DMS53 treated with DMSO at 0.1 percent for 48 hours (cell line): ENCODE results near the gene ATN1.

ENCODE experiments used
- DNase-seq: peaks from one replicate; lab custom pipeline; 2025; ENCODE audit not compliant: unreplicated experiment; lab: John Stamatoyannopoulos, UW

The ATN1 gene

DNA sequence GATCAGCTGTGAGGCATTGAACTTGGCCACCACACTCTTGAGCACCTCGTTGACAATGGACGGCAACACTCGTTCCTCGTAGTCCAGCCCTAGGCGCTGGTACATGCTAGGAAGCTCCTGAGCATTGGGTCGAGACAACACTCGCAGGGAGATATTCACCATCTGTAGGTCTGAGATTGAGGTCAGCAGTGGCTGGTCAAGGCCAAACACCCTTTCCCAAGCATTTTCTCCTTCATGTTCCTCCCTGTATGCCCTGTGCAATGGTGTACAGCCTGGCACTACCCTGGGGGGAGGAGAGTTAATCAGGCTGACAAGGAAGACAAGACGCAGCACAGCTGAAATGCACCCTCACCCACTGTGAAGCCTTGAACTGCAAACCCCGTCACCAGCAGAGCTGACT lies 40.7 kb downstream of the ATN1 start:
- DNase-seq: no peak

DNA sequence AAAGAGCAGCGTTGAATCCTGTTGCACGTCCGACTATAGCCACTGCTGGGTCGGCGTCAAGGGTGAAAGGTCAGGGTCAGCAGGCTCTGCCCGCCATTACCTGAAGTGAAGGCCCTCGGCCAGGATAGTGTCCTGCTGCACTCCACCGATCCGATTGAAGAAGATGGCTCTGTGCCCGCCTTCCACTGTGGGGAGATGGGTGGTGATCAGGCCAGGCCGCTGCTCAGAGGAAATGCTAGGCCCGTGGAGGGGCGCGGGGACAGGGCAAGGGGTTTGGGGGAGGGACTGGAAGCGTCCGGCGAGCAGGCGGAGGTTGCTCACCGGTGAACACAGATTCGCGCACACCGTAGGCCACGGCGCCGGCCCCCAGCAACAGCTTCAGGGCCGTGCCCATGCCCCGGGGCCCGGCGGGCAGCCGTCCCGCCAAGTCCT lies 42.4 kb downstream of the ATN1 start:
- no peak for DNase-seq

DNA sequence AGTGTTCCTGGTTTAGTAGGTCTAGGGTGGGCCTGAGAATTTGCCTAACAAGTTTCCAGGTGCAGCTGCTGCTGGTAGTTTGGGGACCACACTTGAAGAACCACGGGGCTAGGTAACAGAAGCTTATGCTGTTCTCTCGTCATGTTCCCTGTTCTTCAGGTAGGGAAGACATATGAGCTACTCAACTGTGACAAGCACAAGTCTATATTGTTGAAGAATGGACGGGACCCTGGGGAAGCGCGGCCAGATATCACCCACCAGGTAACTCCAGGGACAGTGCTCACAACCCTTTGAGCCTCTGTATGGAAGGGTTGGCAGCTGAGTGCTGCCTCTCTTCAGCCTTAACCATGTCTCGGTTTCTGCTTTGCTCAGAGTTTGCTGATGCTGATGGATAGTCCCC lies 46.4 kb downstream of the ATN1 start:
- no peak for DNase-seq

DNA sequence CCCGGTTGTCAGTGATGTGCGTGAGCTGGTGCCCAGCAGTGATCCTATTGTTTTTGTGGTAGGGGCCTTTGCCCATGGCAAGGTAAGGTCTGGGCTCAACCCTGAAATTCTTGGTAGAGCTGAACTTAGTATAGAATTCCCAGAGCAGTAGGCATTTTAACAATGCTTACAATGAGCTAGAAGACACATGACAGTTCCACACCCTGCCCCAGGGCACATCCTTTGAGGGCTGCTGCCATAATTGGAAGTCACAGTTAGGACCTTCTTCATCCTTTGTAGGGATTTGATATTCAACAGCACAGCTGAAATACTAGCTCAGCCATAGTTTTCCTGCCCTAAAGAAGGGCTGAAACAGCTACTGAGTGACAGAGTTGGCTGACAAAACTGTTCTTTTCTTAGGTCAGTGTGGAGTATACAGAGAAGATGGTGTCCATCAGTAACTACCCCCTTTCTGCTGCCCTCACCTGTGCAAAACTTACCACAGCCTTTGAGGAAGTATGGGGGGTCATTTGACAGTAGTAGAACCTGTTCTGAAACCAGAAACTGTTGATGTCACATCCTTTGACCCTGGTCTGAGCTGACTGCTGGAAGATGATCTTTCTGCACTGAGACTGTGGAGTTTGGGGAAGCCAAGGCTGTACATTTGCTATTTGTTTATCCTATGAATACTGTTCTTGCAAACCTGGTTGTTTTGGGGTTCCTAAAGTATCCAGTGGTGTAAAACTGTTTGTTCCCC lies 47.7 kb downstream of the ATN1 start:
- DNase-seq: no peak

DNA sequence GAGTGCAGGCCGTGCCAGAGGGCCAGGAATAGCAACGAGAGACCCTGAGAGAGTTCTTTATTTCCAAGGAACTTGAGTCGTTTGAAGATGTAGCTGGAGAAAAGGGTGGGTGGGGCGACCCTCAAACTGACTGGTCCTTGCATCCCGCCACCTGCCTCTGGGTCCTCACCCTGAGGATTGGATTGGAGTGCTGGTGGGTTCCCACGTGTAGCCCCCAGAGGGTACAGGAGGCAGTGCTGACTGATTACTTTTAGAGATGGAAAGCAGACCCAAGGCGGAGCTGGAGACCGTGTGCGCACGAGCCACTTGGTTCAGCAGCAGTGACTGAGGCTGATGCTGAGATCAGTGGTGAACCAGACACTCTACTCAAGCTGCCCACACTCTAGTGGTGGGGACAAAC lies 49.9 kb downstream of the ATN1 start:
- DNase-seq: no peak

DNA sequence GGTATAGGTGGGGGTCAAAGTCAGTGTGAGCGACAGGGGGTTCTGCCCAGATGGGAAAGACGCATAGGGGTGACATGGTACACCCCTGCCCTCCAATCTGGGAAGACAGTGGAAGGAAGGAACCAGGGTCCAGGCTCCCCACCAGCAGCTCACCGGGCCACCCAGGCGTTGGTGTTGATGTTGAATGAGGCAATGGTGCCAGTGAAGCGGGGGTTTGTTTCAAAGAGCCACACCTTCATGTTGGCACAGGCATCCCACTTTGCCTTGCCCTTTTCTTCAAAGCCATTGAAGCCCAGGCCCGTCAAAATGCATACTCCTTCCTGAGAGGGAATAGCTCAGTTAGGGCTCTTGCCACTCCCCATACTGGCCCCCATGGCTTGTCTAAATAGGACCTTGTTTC lies 50.4 kb downstream of the ATN1 start:
- no peak for DNase-seq

DNA sequence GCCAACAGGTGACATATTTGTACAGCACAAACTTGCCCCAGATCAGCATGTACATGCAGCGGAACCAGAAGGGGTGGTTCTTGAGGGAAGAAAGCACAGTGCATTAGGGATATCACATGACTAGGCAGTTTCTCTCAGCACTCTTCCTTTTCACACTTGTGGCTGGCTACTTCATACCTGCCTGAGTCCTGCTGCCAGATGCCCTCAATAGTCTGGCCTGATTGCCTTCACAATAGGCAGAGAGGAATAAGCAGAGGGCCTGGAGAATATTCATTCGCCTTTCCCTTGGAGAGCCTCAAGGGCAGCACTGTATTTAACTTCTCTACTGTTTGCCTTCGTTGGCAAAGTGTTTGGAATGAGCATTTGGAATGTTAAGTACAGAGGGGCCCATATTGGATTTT lies 50.9 kb downstream of the ATN1 start:
- no peak for DNase-seq

DNA sequence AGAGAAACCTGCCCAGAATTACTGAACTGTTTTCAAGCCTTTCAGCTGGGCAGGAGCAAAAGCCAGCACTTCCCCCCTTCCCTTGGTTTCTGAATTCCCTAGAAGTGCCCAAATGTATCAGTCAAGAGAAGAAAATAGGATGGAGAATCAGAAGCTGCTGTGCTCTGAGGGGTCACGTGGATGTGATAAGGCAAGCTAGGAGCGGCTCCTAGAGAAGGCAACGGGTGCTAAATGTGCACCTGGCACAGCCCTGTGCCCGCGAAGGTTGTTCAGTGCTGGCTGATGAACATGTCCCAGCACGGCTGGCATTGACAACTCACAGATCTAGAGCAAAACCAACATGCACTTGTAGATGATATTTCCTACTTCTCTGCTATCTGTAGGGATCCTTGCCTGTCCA lies 51.3 kb downstream of the ATN1 start:
- no peak for DNase-seq

DNA sequence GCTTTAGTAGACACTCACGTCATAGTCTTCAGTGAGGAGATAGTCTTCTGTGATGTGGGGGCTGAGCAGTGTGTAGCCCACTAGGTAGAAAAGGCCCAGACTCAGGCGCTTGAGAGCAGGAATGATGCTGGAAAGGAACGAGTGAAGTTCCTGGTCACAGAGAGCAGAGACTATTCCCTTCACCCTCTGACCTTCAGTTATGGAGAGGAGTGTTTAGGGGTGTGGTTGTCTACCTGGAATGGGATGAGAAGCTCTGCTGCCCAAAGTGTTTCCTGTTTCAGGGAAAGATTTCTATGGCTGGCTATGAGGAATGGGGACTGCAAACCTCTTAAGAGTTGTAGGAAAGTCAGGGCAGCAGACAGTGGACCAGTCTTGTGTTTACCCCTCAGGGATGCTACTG lies 51.7 kb downstream of the ATN1 start:
- no peak for DNase-seq

DNA sequence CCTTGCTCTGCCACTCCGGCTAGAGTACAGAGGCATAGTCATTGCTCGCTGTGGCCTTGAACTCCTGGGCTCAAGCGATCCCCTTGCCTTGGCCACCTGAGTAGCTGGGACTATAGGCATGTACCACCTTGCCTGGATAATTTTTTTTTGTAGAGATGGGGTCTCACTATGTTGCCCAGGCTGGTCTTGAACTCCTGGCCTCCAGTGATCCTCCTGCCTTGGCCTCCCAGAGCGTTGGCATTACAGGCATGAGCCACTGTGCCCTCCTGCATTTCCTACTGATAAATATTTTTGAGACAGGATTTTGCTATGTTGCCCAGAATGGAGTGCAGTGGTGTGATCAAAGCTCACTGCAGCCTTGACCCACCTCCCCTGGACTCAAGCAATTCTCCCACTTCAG lies 52.3 kb downstream of the ATN1 start:
- no peak for DNase-seq

DNA sequence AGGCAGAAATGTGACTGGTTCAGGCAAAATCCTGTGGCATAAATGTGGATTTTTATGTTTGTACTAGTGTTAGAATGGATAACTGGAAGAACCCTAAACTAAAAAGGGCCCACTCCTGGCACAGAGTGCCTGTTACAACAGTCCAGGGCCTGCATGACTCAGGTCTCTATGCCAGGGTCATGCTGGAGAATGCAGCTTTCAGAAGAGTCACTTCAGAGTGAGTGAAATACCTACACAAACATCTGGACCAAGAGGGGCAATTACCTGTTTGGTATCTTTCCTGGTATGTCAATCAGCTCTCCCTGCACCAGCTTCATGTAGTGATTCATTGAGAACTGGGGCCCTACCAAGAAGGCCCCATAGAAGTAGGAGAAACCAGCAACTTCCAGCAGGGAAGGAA lies 53.0 kb downstream of the ATN1 start:
- DNase-seq: no peak

DNA sequence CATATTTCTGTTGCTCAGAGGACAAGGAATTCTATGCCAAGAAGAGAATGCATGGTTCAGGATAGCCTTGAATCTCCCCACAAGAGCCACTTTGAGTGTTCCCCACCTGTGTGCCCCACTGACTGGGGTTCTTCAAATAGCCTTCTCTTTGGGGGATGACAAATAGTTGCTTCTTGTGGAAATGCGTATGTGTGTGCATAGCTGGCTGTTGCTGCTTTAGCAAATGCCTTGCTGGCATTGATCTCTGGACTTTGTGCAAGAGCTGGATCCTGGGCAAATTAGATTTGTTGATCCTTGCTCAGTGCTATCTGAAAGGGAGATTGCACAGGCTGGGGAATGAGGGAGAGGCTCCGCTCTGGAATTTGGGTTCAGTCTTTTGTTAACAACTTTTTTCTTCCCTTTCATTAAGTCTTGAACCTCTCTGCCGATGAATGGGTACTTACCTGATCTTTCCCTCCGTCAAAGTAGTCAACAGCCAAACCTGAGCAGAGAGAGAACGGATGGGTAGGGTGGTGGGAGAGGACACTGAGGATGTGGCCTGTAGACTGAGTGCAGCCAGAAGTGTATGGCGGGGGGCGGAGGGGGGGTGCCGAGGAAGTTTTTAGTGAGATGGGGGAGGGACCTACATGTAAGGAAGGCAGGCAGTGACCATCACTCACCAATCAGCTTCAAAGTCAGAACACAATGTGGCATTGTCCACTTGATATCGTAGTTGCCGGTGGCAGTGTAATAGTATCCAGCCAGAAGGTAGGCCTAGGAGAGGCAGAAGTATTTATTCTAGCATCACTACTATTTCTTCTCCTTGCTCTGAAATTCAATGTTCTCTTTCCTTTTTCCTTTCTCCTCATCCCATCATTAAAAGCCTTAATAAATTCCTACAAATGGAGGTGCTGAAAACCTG lies 53.6 kb downstream of the ATN1 start:
- DNase-seq: no peak

DNA sequence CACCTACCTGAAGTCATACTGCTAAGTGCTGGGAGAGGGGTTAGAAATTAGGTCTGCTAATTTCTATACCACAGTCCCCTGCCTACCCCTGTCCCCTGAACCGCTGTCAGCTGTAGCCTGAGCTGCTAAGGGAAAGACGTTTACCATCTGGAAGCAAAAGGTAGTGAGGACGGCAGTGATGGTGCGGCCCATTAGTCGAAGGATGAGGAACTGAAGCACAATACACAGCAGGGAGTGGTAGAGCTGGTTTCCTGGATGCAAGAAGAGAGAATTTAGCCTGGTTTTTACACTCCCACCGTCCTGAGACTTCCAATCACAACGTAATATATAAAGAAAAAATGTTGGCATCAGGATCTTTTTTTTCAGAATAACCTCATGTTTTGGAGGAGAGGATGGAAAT lies 54.8 kb downstream of the ATN1 start:
- no peak for DNase-seq

DNA sequence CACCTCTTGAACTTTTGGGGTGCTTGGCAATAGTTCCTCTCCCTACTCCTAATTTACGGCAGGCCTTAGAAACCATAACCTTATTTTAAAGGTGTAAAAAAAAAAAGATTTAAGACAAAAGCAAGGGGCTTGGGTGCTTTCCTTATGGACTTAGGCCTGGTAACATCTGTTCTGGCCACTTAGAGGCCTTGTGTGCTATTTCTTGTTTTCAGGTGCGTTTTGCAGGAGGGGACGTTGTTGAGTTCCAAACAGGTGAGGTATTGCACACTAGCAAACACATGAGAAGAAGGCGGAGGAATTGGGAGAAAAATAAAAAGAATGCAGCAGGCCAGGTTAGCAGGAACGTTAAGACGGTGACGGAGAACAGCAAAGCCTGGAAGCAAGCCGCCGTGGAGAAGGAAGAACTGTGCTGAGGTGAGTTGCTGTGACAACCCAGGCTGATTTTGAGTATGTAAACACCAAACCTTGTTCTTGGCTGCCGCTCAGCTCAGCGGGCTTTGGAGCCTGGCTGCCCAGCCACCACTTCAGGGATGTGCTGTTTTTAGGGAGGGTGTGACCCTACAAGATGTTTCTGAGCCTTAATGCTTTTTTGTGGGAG lies 60.3 kb downstream of the ATN1 start:
- DNase-seq: no peak
